Right lobe of liver (tissue), 6 donors: Measurements from ENCODE around the gene CLDN10. TPM values are rescaled to one million over a fixed set of nuclear protein-coding genes. Genes with fewer than 3 reads are reported as not detected.

Source experiments
- ATAC-seq, 4 donors: fragments of 200-7000 bp; cut with Tn5 transposase; one replicate each; pipeline ENCODE4 v1.9.1; 2020; ENCODE audit warnings: mild to moderate bottlenecking in 4 of 4, moderate library complexity in 4 of 4
- DNase-seq, 3 donors: peaks; one replicate each; pipeline ENCODE4 v3.0.0-alpha.2; 2020
- H3K27ac ChIP-seq, 3 donors: fragments of 200-600 bp; one replicate each; pipeline ENCODE4 v1.8.0; 2022
- H3K27me3 ChIP-seq, 2 donors: fragments of 200-600 bp; one replicate each; pipeline ENCODE4 v1.8.0; 2022
- H3K36me3 ChIP-seq, 4 donors: fragments of 200-600 bp; sonication (generic) in 1 of 4; one replicate each; pipeline versions ENCODE4 v1.5.1 to v1.8.0; 2017 to 2022; ENCODE audit warnings: control low read depth in 1 of 4
- H3K4me1 ChIP-seq, 4 donors: fragments of 200-600 bp; sonication (generic) in 1 of 4; one replicate each; pipeline versions ENCODE4 v1.5.1 to v1.8.0; 2017 to 2022; ENCODE audit warnings: control low read depth in 1 of 4
- H3K4me3 ChIP-seq, 3 donors: fragments of 200-600 bp; one replicate each; pipeline ENCODE4 v1.8.0; 2022
- H3K9me3 ChIP-seq, 4 donors: fragments of 200-600 bp; sonication (generic) in 1 of 4; one replicate each; pipeline versions ENCODE4 v1.5.1 to v1.8.0; 2017 to 2022; ENCODE audit warnings: control low read depth in 1 of 4
- POLR2A ChIP-seq: fragments of 450-650 bp; IDR thresholded peaks from one replicate; pipeline ENCODE4 v1.6.1; 2017; ENCODE audit warnings: antibody characterized with exemption, mild to moderate bottlenecking
- WGBS: methylation state at CpG from one replicate; pipeline ENCODE4 v1.1.6; 2018; ENCODE audit warnings: low coverage, low lambda C conversion rate; ENCODE audit not compliant: insufficient coverage; ENCODE audit errors: missing lambda C conversion rate; 5-methylcytosine and 5-hydroxymethylcytosine counted together
- intact Hi-C, 2 donors: fragments of 100-400 bp; cut with DNase I; formaldehyde crosslinking; loops; one replicate each; pipeline versions ENCODE4 v1.11.2 to v1.14.1; 2022
- total RNA-seq, 6 experiments: library from RNA; depleted of rRNA in 2 of 6; stranded (reverse); fragments of >200 nt in 2 of 6; fragmentation: NEBNext Ultra II Directional in 3 of 6; extraction: Animal tissue kit (Norgen Biotek cat#: 25700) in 3 of 6; gene quantifications; one replicate each; pipeline versions ENCODE4 v1.1.0 to v1.2.4, GENCODE V29; 2016 to 2023
- TF ChIP-seq, protein P1 (sequence below), 4 donors: fragments of 200-600 bp in 3 of 4; fragments of 450-650 bp in 1 of 4; IDR thresholded peaks; one replicate each; pipeline versions ENCODE4 v1.5.1 to v1.8.0; 2016 to 2022; ENCODE audit warnings: antibody characterized with exemption in 4 of 4, mild to moderate bottlenecking in 2 of 4
- donor health status: DM: no; HTN: yes; CAD: no.
- donor health status: DM: no; HTN: no; CAD: no.
- donor health status: DM: no; HTN: no; CAD: no.
- donor health status: DM: no; HTN: yes; CAD: no.
- donor health status: DM: no; HTN: yes; CAD: no.

The CLDN10 gene
- total RNA-seq, 6 experiments from 2014 or later: 1.1 to 2.0 (median 1.5) TPM

DNA sequence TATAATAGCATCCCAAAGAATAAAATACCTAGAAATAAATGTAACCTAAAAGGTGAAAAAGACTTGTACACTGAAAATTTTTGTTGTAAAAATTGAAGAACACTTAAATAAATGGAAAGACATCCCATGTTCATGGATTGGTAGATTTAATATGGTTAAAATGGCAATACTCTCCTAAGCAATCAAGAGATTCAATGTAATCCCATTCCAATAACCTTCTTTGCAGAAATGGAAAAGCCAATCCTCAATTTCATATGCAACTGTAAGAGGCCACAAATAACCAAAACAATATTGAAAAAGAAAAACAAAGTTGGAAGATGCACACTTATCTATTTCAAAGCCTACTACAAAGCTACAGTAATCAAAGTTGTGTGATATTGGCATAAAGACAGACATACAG lies 74.2 kb downstream of the CLDN10 start:
- Histone ChIP-seq H3K27me3 (no peaks in the 10 kb centered on the region), H3K27ac (no peak overlapping the region), H3K9me3 (no peaks in the 10 kb centered on the region), H3K4me1 (no peaks in the 10 kb centered on the region), H3K4me3 (no peak overlapping the region), H3K36me3 (no peaks in the 10 kb centered on the region)
- intact Hi-C loops: loop anchor here in 1 of 2 donors (10.0 kb wide), 1 partner anchor 198 kb away; no protein-coding TSS in a partner anchor
- no peak for TF ChIP-seq POLR2A
- TF ChIP-seq, protein P1, sequence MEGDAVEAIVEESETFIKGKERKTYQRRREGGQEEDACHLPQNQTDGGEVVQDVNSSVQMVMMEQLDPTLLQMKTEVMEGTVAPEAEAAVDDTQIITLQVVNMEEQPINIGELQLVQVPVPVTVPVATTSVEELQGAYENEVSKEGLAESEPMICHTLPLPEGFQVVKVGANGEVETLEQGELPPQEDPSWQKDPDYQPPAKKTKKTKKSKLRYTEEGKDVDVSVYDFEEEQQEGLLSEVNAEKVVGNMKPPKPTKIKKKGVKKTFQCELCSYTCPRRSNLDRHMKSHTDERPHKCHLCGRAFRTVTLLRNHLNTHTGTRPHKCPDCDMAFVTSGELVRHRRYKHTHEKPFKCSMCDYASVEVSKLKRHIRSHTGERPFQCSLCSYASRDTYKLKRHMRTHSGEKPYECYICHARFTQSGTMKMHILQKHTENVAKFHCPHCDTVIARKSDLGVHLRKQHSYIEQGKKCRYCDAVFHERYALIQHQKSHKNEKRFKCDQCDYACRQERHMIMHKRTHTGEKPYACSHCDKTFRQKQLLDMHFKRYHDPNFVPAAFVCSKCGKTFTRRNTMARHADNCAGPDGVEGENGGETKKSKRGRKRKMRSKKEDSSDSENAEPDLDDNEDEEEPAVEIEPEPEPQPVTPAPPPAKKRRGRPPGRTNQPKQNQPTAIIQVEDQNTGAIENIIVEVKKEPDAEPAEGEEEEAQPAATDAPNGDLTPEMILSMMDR (IDR thresholded peaks at IDR 0.05): no peak
- DNase-seq (no peak), ATAC-seq (no peak)

DNA sequence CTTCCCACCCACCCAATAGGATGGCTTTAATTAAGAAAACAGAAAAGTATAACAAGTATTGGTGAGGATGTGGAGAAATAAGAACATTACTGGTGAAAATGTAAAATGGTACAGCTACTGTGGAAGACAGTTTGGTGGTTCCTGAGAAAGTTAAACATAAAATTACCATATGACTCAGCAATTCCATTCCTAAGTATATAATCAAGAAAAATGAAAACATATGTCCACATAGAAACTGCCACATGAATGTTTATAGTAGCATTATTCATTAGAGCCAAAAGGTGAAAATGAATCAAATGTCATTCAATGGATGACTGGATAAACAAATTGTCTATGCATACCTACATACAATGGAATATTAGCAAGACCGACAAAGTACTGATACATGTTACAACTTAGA lies 75.1 kb downstream of the CLDN10 start:
- ATAC-seq (no peak), DNase-seq (no peak)
- WGBS: 88% methylated on average over 1 of the region's 1 CpG
- intact Hi-C loops: loop anchor here in 1 of 2 donors (10.0 kb wide), 1 partner anchor 197 kb away; no protein-coding TSS in a partner anchor
- H3K27me3 ChIP-seq: no peaks in the 10 kb centered on the region
- TF ChIP-seq, protein P1 (IDR thresholded peaks at IDR 0.05): no peak
- no peak for TF ChIP-seq POLR2A
- H3K4me3 ChIP-seq: no peak overlapping the region
- H3K27ac ChIP-seq: no peak overlapping the region
- H3K4me1 ChIP-seq: no peaks in the 10 kb centered on the region
- no peaks in the 10 kb centered on the region for H3K36me3 ChIP-seq
- H3K9me3 ChIP-seq: no peaks in the 10 kb centered on the region

DNA sequence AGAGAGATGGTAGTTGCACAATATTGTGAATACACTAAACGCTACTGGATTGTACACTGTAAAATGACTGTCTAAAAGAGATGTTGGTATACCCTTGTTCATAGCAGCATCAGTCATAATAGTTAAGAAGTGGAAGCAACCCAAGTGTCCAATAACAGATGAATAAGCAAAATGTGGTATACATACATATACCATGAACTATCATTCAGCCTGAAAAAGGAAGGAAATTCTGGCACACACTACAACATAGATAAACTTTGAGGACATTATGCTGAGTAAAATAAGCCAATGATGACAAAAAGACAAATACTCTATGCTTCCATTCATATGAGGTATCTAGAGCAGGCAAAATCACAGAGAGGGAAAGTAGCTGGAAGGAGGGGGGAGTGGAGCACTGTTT lies 76.0 kb downstream of the CLDN10 start:
- ATAC-seq: no peak
- no peaks in the 10 kb centered on the region for H3K4me1 ChIP-seq
- H3K36me3 ChIP-seq: no peaks in the 10 kb centered on the region
- WGBS: 89% methylated on average over 1 of the region's 1 CpG
- DNase-seq: no peak
- intact Hi-C loops: loop anchor here in 1 of 2 donors (10.0 kb wide), 1 partner anchor 196 kb away; no protein-coding TSS in a partner anchor
- no peak for TF ChIP-seq POLR2A
- TF ChIP-seq, protein P1 (IDR thresholded peaks at IDR 0.05): no peak
- no peak overlapping the region for H3K4me3 ChIP-seq
- no peaks in the 10 kb centered on the region for H3K9me3 ChIP-seq
- no peaks in the 10 kb centered on the region for H3K27me3 ChIP-seq
- H3K27ac ChIP-seq: no peak overlapping the region

DNA sequence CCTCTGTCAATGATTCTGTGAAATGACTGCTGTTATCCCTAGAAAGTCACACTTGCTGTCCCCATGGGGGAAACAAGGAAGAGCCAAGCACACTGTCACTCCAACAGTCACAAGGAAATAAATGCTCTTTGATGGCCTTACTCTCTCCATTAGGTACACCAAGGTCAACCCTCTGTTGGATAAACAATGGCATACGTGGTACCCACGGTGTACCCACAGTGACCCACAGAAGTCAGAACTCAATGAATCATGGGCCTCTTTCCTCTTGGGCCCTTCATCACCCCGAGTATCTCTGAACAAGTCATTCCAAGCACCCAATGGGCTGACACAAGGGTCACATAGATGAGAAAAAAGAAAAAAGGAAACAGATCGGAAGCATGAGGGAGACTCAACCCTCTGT lies 76.6 kb downstream of the CLDN10 start:
- H3K36me3 ChIP-seq: no peaks in the 10 kb centered on the region
- no peak for TF ChIP-seq POLR2A
- TF ChIP-seq, protein P1 (IDR thresholded peaks at IDR 0.05): no peak
- H3K4me1 ChIP-seq: no peaks in the 10 kb centered on the region
- no peaks in the 10 kb centered on the region for H3K27me3 ChIP-seq
- intact Hi-C loops: loop anchor here in 1 of 2 donors (10.0 kb wide), 1 partner anchor 196 kb away; no protein-coding TSS in a partner anchor
- H3K4me3 ChIP-seq: no peak overlapping the region
- H3K9me3 ChIP-seq: no peaks in the 10 kb centered on the region
- WGBS: 56% methylated on average over 3 of the region's 4 CpGs
- H3K27ac ChIP-seq: no peak overlapping the region
- ATAC-seq (no peak), DNase-seq (no peak)

Other genes starting within 250 kb of the CLDN10 start
- 1 to 10 TPM in 2 of 6 experiments, under 1 TPM in 4; 0.59 to 1.5 (median 0.94) TPM for gene DZIP1, start 92.0 kb downstream of the CLDN10 start, total RNA-seq
- gene DNAJC3, start 124.4 kb downstream of the CLDN10 start, total RNA-seq: 10 to 100 TPM; 49.0 to 64.3 (median 51.7) TPM